ENCODE measurements around the gene SORCS1. TPM values are rescaled to one million over a fixed set of nuclear protein-coding genes. Genes with fewer than 3 reads are reported as not detected.

Gene SORCS1
- total RNA-seq, 6 experiments from 2014 or later, result 0.04 to 0.16 (median 0.09) TPM; not detected in 2

DNA sequence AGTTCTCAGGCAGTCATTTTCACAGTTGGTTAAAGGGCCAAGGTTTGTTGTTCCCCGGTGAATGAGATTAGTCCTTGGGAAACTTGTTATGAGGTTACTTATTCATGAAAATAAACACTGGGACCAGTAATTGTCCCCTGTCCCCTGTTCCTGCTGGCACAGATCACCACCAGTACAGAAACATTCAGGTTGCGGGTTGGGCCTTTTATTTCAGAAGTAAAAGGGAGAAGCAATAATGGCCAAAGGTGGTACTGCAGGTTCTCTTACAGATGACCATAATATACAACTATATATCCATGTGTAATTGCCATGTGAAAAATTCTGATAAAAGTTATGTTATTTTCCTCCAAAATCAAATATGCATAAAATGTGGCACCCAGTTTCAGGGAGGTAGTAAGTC, 442.0 kb downstream of the SORCS1 start:
- ATAC-seq, result no peak
- H3K27ac ChIP-seq, result no peak overlapping the region

DNA sequence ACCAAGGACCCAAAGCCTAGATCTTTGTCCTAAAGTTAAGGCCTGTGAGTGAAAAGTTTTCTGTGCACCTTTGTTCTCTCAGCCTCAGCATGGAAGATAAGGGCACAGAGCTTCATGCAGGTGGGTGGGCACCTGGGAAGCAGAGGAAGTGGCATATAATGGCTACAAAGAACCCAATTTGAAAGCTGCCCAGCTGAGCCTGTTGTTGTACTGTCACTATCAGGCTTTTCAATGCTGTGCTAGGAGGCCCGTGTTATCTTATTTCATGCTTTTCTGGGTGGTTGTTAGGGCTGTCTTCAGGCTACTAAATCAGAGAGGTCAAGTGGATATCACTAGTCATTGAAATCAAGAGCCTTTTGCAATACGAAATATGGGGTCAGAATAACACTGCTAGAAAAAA, 443.8 kb downstream of the SORCS1 start:
- intact Hi-C loops (cut with DNase I), result no loop called here
- H3K9me3 ChIP-seq, result no peaks in the 10 kb centered on the region
- WGBS (ENCODE audit: insufficient coverage, low coverage, low lambda C conversion rate, missing lambda C conversion rate), result 57% methylated on average over 2 of the region's 2 CpGs
- H3K27ac ChIP-seq, result no peak overlapping the region
- no peaks in the 10 kb centered on the region for H3K36me3 ChIP-seq
- ATAC-seq, result no peak
- H3K4me3 ChIP-seq, result no peak overlapping the region
- no peak for TF ChIP-seq POLR2A (IDR thresholded peaks at IDR 0.05)
- no peak for TF ChIP-seq CTCF (IDR thresholded peaks at IDR 0.05)
- no peaks in the 10 kb centered on the region for H3K27me3 ChIP-seq
- DNase-seq, result no peak
- no peaks in the 10 kb centered on the region for H3K4me1 ChIP-seq

More for the DNA sequence above, 442.0 kb downstream of the SORCS1 start:
- 63% methylated on average over 2 of the region's 2 CpGs for WGBS (ENCODE audit: insufficient coverage, low coverage, low lambda C conversion rate, missing lambda C conversion rate)
- TF ChIP-seq POLR2A (IDR thresholded peaks at IDR 0.05) (no peak), CTCF (IDR thresholded peaks at IDR 0.05) (peak in 1 of 4 donors; percentile 12)
- no peaks in the 10 kb centered on the region for H3K9me3 ChIP-seq
- no peaks in the 10 kb centered on the region for H3K27me3 ChIP-seq
- intact Hi-C loops (cut with DNase I), result no loop called here
- no peaks in the 10 kb centered on the region for H3K4me1 ChIP-seq
- no peak overlapping the region for H3K4me3 ChIP-seq
- no peak for DNase-seq
- H3K36me3 ChIP-seq, result no peaks in the 10 kb centered on the region

- DNase-seq (no peak), ATAC-seq (no peak)
- no peaks in the 10 kb centered on the region for H3K9me3 ChIP-seq
- no peaks in the 10 kb centered on the region for H3K4me1 ChIP-seq
- H3K4me3 ChIP-seq, result no peak overlapping the region
- no peaks in the 10 kb centered on the region for H3K36me3 ChIP-seq
- H3K27ac ChIP-seq, result no peak overlapping the region
- no peaks in the 10 kb centered on the region for H3K27me3 ChIP-seq
- intact Hi-C loops (cut with DNase I), result no loop called here
- WGBS (ENCODE audit: insufficient coverage, low coverage, low lambda C conversion rate, missing lambda C conversion rate), result 30% methylated on average over 1 of the region's 1 CpG
- TF ChIP-seq CTCF (IDR thresholded peaks at IDR 0.05) (no peak), POLR2A (IDR thresholded peaks at IDR 0.05) (no peak)
These were observed 448.1 kb downstream of the SORCS1 start for GRCh38 chr10:106716381-106716780.

DNA sequence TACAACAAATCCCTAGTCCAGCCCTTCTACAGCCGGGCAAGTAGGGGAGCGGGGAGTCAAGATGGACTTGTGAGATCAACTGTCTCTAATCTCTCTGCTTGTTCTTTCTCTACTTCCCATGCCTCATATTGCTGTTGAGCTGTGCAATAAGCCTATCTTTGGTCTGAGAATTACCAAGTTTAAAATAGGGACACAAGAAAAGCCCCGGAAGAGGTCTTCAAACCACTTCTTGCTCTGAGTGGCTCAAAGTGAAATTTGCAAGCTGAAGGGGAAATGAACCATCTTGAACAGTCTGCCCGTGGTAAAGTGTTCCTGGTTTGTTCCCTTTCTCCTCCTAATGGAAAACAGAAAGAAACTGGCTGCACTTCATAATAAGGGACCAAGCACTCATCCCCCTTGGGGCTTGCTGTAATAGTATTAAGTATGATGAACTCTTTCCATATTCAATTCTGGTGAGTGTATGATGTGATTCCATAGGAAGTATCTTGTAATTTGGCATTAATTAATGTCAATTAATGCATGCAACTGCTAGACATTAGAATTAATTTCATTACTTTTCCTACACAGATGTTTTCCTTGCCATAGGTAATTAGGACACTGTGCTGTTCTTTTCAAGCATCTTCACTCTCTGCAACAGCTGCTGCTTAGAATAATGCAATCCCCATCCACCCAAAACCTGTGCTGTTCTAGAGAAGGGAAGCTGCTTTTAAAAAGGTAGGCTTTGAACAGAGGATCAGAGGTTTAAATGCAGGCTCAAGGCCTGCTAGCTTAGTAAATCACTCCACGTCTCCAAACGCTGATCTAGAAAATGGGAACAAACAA, 449.6 kb downstream of the SORCS1 start:
- Histone ChIP-seq H3K27me3 (no peaks in the 10 kb centered on the region), H3K4me3 (no peak overlapping the region), H3K27ac (no peak overlapping the region), H3K4me1 (no peaks in the 10 kb centered on the region), H3K9me3 (no peaks in the 10 kb centered on the region), H3K36me3 (no peaks in the 10 kb centered on the region)
- TF ChIP-seq POLR2A (IDR thresholded peaks at IDR 0.05) (no peak), CTCF (IDR thresholded peaks at IDR 0.05) (no peak)
- WGBS (ENCODE audit: insufficient coverage, low coverage, low lambda C conversion rate, missing lambda C conversion rate), result 62% methylated on average over 6 of the region's 6 CpGs
- ATAC-seq (no peak), DNase-seq (no peak)
- intact Hi-C loops (cut with DNase I), result no loop called here

Measured in right lobe of liver (tissue), 6 donors.